KOPT-K1 (cell line): ENCODE measurements around the gene SLC13A5.
"Not testable (repeated sequence)": the region's sequence is repeated elsewhere in the genome, so short reads cannot be mapped to it uniquely, and the experiment has no call there.

ENCODE experiments used
- H3K27ac ChIP-seq: fragments of 200-600 bp; sonication (generic); 2 replicates; pipeline ENCODE4 v1.5.1; 2016; ENCODE audit warnings: antibody characterized with exemption, mild to moderate bottlenecking, low read depth, low read length; ENCODE audit not compliant: poor library complexity, severe bottlenecking
- H3K36me3 ChIP-seq: fragments of 200-600 bp; sonication (generic); 2 replicates; pipeline ENCODE4 v1.5.1; 2017; ENCODE audit warnings: antibody characterized with exemption, mild to moderate bottlenecking, low read length, moderate library complexity; ENCODE audit not compliant: insufficient read depth
- H3K9me3 ChIP-seq: fragments of 200-600 bp; sonication (generic); 2 replicates; pipeline ENCODE4 v1.5.1; 2017; ENCODE audit warnings: antibody characterized with exemption, low read length, mild to moderate bottlenecking; ENCODE audit not compliant: insufficient read depth, poor library complexity, severe bottlenecking

Gene SLC13A5

DNA sequence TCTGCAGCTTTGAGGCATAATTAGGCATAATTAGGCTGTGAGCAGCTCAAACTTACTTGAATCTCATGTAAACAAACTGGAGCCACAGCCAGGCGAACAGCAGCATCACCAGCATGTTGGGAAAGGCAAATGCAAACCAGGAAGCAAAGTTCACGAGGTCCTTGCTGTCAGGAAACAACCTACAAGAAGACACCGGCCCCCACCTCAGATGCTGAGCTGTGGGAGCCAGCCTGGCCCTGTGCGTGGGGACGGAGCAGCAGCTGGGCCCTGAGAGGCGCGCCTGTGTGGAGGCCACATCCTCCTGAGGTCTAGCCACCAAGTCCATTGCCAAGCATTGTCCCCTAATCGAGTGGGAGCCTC is 12.2 kb downstream of the SLC13A5 start:
- H3K27ac ChIP-seq = no peak overlapping the region
- H3K9me3 ChIP-seq = no peaks in the 10 kb centered on the region
- H3K36me3 ChIP-seq = no peaks in the 10 kb centered on the region

DNA sequence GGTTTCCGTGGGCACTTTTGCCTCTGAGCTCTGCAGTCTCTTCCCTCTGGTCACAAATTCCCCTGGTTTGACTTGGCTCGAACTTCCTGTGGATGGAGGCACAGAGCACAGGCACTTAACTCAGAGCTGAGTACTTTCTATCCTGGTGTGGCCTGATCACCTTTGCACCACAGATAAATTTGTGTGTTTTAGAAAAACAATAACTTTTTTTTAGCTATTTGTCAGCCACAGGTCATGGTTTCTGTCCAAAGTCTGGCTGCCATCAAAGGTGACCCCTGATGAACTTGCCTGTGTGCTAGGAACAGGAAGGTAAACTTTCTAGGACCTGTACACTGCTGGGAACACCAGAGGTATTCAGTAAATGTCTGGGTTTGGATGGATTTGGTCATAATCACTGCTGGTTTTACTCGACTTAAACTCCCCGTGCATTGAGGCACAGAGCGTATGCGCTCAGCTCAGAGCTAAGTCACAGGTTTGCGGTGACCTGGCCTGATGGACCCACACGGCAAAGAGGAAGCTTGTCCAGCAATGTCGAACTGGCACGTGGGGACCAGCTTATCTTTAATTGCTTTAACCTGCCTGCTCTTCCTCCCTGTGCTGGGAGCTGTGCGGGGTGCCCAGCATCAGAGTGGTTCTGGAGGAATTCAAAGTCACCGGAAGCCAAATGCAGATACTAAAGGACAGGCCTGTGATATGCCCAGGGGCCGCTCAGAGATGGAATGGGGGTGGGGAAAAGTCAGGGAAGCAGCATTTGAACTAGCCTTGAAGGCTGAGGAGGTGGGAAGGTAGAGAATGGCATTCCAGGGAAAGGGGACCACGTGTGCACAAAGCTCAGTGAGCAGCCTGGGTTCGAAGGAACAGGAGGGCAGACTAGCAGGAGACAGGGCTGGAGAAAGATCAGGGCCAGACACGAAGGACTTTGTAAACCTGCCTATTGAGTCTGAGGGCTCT is 12.9 kb downstream of the SLC13A5 start:
- H3K36me3 ChIP-seq = no peaks in the 10 kb centered on the region
- H3K9me3 ChIP-seq = no peaks in the 10 kb centered on the region
- H3K27ac ChIP-seq = no peak overlapping the region

DNA sequence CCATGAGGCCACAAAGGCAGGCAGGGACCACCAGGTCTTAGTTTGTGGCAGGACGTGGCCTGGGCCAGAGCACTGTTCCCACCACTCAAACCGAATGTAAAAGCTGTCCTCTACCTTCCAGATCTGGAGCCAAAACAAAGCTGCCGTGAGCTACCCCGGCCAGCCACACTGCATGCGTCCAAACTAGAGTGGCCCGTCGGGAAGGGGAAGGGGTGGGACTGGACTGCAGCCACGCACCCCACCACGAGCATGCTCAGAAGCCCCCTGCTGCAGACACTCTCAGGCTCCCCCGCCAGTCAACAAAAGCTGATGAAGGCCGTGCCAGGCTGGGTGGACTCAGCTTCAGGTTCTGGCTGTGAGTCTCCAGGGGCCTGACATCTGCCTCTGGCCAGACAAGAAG is 15.2 kb downstream of the SLC13A5 start:
- no peak overlapping the region for H3K27ac ChIP-seq
- H3K9me3 ChIP-seq = no peaks in the 10 kb centered on the region
- H3K36me3 ChIP-seq = no peaks in the 10 kb centered on the region

DNA sequence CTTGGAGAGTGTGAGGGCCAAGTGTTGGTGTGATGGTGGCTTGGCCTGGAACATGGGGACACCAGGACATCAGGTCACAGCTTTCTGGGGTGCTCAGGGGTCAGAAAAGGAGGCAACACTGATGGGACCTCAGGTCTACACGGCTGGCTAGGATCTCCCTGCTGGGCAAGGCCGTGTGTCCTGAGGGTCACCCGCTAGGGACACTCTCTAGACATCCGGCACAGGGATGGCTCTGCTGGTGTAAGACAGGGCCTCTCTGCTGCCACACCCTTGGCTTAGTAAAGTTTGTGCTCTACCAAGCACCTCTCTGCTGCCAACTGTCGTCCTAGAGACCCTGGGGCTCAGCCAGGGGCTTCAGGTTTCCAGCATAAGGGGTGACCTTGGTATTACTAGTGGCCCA is 16.3 kb downstream of the SLC13A5 start:
- no peaks in the 10 kb centered on the region for H3K36me3 ChIP-seq
- no peak overlapping the region for H3K27ac ChIP-seq

GRCh38 chr17:6695565-6695964 is 17.6 kb downstream of the SLC13A5 start:
- no peaks in the 10 kb centered on the region for H3K36me3 ChIP-seq
- no peaks in the 10 kb centered on the region for H3K9me3 ChIP-seq
- H3K27ac ChIP-seq = no peak overlapping the region

More for the DNA sequence above, 16.3 kb downstream of the SLC13A5 start:
- H3K9me3 ChIP-seq = no peaks in the 10 kb centered on the region

GRCh38 chr17:6695051-6695450 is 18.1 kb downstream of the SLC13A5 start:
- no peak overlapping the region for H3K27ac ChIP-seq
- no peaks in the 10 kb centered on the region for H3K36me3 ChIP-seq
- H3K9me3 ChIP-seq = no peaks in the 10 kb centered on the region

- H3K9me3 ChIP-seq, H3K27ac ChIP-seq, H3K36me3 ChIP-seq: not testable (repeated sequence)
Observed at GRCh38 chr17:6691958-6692357, 21.2 kb downstream of the SLC13A5 start.

GRCh38 chr17:6691546-6691945 is 21.6 kb downstream of the SLC13A5 start:
- Histone ChIP-seq H3K27ac (no peak overlapping the region), H3K36me3 (no peaks in the 10 kb centered on the region), H3K9me3 (no peaks in the 10 kb centered on the region)

DNA sequence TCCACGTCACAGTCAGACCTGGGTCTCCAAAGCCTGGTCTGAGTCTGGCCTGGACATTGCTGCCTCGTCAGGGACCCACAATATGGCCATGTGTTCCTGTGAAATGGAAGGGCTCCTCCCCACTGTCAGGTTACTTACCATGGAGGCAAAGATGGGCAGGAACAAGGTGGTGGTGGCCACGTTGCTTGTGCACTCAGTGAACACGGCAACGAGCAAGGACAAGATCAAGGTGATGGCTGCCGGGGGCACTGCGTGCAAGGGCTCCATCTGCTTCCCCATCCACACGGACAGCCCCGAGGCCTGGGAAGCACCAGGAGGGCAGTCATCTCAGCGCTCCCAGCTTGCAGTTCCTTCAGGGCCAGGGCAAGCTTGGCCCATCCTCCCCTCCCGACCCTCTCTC is 22.5 kb downstream of the SLC13A5 start:
- Histone ChIP-seq H3K27ac (no peak overlapping the region), H3K9me3 (no peaks in the 10 kb centered on the region), H3K36me3 (no peaks in the 10 kb centered on the region)

DNA sequence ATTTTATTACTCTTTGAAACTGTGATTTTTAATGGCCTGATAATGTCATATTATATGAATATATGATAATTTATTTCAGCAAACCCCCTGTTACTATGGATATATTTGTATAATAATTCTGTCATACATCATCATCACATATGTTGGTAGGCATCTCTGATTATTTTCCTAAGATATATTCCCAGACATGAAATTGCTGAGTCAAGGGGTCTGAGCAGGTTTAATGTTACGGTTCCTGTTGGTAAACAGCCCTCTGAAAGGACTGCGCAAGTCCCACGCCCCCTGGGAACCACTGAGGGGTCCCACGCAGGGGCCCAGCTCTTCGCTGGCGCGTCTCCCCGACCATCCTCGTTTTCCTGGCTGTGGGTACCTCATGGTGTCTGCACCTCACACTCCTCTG is 24.2 kb downstream of the SLC13A5 start:
- no peaks in the 10 kb centered on the region for H3K36me3 ChIP-seq
- H3K27ac ChIP-seq = no peak overlapping the region
- H3K9me3 ChIP-seq = no peaks in the 10 kb centered on the region

DNA sequence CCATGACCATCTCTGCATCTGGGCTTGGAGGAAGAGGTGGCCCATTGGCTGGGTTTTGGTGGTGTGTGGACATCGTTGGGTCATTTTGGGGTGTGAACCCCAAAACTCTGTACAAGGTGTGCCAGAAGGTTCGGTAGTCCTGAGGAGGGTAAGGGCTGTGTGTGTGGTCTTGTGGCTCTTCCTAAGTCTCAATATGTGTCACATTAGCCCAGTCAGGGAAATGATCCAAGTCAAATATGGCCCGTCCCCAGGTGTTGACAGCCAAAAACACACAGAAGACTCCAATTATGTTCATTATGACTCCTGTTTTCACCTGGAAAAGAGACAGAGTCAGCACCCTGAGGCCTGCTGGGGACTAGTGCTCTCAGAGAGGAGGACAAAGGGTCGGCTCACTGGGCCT is 27.1 kb downstream of the SLC13A5 start:
- Histone ChIP-seq H3K27ac (no peak overlapping the region), H3K9me3 (no peaks in the 10 kb centered on the region), H3K36me3 (no peaks in the 10 kb centered on the region)

GRCh38 chr17:6684881-6685767 is 28.0 kb downstream of the SLC13A5 start:
- H3K36me3 ChIP-seq = no peaks in the 10 kb centered on the region
- H3K9me3 ChIP-seq = no peaks in the 10 kb centered on the region
- H3K27ac ChIP-seq = no peak overlapping the region

DNA sequence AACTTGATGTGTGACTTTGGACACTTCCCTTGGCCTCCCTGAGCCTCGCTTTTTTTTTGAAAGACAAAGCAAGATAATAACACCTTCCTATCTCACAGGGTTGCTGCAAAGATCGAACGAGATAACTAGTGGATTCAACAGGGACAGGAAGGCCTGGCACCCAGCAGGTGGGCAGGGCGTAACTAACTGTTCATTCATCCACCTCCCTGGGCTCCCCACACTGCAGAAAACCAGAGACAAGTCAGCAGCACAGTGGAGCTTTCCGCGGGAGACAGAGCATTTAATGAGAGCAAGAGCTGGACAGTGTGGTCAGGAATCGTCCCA is 28.7 kb downstream of the SLC13A5 start:
- no peaks in the 10 kb centered on the region for H3K36me3 ChIP-seq
- H3K9me3 ChIP-seq = no peaks in the 10 kb centered on the region
- H3K27ac ChIP-seq = no peak overlapping the region

- H3K36me3 ChIP-seq = no peaks in the 10 kb centered on the region
- H3K9me3 ChIP-seq = no peaks in the 10 kb centered on the region
- no peak overlapping the region for H3K27ac ChIP-seq
Observed at GRCh38 chr17:6683730-6684459, 29.3 kb downstream of the SLC13A5 start.

DNA sequence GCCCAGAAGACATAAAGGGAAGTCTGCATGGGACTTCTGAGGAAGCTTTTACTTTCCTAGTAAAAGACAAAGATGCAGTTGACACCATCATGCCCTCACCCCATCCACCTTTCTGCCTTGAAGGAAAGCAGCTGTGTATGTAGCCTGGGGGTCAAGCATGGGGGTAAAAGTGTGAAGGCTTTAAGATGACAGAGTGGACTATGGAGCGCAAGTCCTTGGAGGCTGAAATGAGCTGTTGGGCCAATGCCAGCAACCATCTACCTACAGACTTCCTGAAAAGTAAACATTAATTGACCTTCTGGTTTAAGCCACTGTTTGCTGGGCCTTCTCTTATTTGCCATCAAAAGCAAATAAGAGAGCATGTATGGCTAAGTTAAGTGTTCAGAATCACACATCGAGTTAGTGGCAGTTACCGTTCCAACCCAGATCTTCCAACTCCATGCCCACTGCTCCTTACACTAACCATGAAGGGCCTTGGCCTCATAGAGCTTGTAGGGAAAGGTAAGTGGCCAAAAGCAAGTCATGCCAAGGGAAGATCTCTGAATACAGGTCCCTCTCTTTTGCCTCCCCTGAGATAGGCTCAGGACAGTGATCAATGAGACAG is 30.0 kb downstream of the SLC13A5 start:
- no peaks in the 10 kb centered on the region for H3K9me3 ChIP-seq
- no peaks in the 10 kb centered on the region for H3K36me3 ChIP-seq
- no peak overlapping the region for H3K27ac ChIP-seq
